GM19467 (cell line): Measurements from ENCODE around the gene DPP10.
"Not testable (repeated sequence)": the region's sequence is repeated elsewhere in the genome, so short reads cannot be mapped to it uniquely, and the experiment has no call there.

Experiments used
- ATAC-seq: cut with Tn5 transposase; IDR thresholded peaks from one replicate; pipeline ENCODE4 v1.9.1; 2021; ENCODE audit warnings: mild to moderate bottlenecking, moderate library complexity; ENCODE audit not compliant: unreplicated experiment

The DPP10 gene

DNA sequence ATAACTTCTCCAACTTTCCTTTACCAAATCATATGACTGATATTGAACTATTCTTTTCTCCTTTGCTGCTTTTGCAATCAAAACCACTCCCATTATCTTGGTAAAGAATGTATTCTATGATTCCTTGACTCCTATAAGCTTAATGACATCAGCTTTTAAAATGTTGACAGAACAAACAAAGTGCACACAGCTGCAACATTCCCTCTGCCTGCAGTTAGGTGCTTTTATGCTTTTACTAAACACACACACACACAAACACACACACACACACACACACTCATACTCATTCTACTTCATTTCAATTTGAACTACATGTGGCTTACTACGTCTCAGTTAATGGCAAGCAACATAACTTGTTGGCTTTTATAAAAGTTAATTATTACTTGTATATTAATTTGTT, 946.6 kb downstream of the DPP10 start:
- no peak for ATAC-seq

DNA sequence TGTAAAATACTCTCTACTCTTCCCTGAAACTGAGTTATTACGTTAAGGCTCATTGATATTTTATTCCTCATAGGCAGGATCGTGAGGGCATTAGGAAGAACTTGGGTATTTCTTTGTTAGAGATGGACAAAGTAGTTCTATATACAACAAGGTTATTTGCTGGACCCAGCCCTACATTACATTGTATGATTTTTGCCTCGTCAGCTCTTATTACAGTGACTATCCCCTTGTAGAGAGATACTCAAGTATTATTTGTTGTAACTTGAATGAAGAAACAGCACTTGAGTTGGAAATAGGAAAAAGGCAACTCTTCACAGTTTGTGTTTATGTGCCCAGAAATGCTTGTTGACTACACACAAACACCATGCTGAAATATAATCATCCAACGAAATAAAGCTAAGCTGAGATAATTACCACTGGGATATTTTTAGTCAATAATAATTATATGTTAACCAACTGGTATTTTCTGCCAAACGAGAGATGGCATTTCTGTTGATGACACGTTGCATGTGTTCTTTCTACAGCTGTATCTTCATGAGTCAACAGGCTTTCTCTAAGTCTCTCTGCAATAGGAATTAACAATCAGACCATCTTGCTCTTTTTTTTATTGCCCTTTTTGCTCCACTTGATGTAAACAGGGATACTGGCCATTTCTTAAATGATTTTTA, 947.6 kb downstream of the DPP10 start:
- no peak for ATAC-seq

DNA sequence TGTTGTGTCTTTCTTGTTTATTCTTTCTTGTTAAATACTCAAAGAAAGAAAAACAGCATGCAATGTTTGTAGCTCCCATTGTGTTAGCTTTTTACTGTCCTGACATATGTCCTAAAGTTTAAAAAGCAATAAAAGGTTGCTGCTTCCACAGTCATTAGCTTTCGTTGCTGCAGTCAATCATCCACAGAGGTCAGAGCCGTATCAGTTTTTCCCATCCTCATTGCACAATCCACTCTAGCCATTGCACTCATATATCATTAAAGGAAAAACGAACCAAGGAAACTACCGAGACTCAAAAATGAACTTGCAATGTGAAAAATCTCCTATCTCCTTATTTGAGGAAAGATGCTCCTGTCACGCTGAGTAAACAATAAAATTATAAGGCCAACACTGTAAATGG, 954.1 kb downstream of the DPP10 start:
- ATAC-seq, result no peak

DNA sequence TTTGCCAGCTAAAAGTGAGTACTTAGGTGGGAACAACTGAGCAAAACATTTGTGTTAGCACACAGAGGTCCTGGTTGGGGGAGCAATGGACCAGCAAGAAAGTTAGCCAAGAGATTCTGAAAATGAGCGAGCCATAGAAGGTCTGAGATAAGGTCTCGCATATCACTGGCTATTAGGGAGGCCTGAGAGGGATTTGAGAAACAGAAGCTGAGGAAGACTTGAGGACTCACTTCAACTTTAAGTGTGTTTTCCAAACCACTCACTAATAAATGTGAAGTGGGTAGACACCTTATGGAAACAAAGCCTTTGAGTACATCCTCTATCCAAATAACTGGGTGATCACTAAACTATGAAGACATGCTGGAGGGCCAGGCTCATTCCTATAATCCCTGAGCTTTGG, 958.5 kb downstream of the DPP10 start:
- no peak for ATAC-seq

DNA sequence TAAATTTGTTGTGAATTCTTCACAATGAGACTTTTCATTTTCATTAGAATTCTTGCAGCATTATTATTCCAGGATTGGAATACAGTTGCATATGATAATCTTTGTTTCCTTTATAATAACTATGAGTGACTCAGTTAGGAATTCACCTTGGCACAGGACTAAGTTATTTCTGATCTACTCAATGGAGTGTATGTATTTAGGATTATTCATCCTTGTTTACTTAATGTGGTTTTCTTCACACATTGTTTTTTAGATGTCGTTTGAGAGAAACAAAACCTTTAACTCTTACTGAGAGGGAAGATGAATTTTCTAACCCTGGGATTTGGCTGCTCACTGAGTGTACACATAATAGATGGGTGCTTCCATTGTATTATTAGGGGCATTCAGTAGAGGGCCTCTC, 970.1 kb downstream of the DPP10 start:
- no peak for ATAC-seq

DNA sequence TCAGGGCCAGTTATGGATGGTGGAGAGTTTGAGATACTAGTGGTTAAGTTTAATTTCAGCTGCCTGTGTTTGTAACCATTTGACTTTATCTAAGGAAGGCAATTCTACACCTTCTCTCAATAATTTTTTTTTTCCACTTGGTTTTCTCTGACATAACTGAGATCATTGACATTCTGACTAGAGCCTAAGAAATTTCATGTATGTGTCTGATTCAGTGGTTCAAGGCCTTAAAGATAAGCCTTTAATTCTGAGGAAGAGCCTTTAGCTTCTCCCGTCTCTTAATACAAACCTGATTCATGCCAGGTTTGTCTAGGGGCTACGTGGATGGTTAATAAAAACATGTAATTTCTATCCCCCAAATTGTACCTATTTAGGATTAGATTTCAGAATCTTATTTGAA, 971.4 kb downstream of the DPP10 start:
- ATAC-seq, result no peak

DNA sequence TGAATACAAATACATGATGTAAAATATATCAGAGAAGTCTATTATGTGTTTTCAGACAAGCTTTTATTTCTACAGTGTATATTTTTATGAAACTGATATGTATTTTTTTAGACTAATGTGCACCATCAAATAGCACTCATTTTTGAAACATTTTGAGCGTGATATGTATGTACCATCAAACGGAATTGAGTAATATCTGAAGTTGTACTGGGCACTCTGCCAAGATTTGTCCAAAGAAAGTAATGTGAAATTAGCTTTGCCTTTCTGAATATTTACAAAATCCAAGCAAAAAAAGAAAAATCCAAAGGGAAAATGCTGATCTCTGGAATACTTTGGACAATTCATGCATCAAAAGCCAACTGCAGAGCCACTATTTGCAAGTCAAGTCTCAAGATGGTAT, 972.0 kb downstream of the DPP10 start:
- ATAC-seq, result no peak

DNA sequence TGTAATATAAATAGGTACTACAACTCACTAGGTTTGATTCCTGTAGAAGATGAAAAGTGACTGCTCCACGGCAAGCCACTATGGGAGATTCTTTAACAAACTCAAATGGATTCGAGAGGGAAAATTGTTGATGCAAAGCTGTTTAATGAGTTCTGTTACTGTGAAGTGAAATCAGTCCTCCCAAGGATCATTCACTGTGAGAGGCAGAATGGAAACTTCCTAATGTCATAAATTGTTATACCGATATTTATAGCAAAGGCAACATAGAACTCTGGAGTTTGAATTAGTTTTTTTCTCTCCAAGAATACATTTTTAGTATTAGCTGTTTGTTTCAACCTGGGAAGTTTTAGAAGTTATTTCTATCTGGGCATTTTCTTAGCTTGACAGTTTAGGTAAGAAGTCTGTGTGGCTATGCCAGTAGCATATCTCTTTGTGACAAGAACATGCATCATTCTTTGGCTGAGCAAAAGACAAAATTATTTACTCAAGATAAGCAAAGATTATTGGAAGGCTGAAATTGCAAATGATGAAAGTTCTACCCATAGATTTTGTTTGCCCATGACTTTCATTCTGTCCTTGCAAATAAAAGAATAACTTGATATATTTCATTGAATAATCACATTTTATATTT, 979.7 kb downstream of the DPP10 start:
- ATAC-seq, result no peak

DNA sequence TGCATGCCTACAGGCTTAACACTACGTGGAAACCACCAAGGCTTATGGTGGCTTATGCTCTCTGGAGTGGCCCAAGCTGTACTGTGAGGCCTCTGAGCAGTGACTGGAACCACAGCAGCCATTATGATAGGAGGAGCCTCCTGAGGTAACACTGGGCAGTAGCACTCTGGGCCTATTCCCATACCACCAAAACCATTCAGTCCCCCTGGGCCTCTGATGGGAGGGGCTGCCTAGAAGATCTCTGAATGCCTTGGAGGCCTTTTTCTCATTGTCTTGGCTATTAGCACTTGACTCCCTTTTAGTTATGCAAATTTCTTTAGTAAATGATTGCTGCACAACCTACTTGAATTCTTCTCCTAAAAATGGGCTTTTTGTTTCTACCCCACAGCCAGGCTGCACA, 985.0 kb downstream of the DPP10 start:
- ATAC-seq, result no peak

DNA sequence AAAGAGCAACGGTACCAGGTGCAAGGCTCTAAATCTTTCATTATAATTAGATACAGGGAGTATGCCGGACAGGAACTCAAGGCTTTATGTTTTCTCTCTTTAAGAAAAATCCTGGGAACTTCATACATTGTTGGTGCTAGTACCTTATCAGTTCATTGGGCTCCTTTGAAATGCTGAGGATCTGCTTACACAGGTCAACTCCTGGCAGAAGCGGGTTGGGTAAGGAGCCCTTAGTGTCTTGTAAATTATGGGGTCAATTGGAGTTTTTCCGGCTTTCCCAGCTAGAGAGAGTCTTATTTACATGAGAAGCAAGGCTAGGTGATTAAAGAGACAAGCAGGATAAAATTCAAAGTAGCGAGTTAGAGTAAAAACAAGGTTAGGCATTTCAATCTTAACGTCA, 998.3 kb downstream of the DPP10 start:
- ATAC-seq, result not testable (repeated sequence)

DNA sequence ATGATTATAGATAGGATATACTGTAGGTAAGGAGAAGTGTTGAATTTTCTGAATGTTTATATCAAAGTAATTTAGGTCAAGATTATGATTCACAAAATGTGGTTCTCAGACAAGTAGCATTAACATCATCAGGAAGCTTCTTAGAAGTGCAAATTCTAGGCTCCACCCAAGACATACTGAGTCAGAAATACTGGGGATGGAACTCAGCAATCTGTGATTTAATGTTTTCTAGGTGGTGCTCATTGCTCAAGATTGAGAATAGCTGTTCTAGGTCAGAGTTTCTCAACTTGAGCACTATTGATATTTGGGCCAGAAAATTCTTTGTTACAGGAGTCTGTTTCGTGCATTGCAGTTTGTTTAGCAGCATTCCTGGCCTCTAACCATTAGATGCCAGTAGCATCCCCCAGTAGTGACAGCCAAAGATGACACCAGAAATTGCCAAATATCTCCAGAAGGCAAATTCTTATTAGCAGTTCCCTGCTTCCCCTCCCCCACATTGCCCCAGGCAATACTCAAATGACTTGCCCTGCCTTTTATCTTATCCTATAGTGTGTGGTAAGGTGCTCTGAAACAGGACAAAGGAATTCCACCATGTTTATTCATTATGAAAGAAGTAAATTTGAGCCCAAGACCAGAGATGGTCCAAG, 1001.2 kb downstream of the DPP10 start:
- ATAC-seq, result no peak

DNA sequence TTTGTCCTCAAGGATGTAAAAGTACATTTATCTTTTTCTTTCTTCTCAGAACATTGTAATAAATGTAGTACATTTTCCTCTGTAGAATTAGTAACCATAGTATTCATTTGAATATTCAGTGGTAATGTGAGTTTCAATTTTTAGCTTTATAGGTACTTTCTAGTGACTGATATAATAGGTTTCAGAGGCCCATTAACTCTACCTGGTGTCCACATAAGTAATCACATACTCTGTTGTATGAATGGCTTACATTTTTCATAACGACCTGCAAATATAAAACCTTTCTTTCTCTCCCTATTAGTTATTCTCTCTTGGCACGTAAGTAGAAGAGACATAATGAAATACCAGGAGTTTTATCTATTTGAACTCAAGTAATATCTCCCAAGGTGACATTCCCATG, 1017.6 kb downstream of the DPP10 start:
- ATAC-seq, result no peak

DNA sequence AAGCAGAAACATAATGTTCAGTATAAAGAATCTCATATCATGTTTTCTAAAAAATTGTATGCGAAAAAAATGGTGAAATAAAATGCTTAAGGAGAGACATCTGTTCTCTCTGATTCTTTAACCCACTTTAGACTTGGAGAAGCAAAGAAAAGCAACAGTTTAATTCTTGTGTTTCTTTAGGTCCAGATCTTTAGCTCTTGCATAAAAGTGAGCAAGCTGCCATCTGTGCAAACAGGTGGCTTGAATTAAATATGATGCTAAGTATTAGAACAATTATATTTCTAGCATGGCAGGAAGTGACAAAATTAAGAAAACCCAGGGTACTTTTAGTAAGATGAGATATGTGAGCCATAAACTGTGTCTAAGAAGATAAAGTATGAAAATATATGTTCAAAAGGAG, 1038.3 kb downstream of the DPP10 start:
- no peak for ATAC-seq

DNA sequence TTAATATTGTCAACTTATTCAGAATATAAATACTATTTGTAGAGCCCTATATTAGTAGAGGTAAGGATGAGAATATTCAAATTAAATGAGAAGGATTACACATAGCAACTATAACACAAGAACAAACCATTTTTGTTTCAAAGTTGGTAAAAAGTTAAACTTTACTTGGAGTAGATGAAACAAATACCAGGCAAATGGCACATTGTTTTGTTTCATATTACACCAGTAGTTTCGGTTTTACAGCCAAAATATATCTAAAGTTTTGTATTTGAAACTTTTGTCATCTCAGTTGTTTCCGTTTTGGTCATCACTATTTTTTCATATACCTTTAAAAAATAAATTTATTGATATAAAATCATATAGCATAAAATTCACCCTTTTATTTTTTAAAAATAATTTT, 1039.4 kb downstream of the DPP10 start:
- no peak for ATAC-seq

DNA sequence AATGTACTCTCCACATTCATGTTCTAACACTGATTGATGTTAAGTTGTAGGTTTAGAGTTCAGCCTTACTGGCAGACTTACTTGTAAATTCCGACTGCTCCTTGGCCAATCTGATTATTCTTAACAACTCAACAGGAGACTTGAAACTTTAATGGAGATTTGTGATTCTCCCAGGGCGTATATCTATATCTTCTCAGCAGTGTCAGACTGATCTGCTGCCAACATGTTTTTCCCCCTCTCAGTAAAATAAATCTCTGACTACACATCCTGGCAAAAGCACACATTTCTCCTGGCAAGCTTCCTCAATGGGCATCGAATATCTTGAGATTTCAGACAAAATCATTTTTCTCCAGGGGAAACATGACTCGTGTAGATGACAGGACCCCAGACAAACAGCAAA, 1041.2 kb downstream of the DPP10 start:
- no peak for ATAC-seq

DNA sequence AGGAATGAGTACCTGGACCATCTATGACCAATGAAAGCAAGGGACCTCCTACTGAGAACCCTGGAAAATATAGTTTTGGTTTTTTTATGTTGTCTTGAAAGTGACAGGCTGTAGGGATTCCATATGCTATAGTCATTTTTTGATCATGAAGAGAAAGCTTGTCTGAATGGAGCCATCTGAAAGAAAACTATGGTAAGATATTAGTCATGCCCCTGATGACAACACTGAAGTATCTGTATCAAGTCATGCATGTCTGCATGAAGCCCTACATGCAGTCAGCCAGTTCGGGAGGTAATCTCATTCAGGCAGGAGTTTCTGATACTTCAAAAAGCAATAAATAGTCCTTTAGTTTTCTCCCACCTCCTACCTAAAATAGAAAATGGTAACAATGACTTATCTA, 1042.0 kb downstream of the DPP10 start:
- ATAC-seq, result no peak

DNA sequence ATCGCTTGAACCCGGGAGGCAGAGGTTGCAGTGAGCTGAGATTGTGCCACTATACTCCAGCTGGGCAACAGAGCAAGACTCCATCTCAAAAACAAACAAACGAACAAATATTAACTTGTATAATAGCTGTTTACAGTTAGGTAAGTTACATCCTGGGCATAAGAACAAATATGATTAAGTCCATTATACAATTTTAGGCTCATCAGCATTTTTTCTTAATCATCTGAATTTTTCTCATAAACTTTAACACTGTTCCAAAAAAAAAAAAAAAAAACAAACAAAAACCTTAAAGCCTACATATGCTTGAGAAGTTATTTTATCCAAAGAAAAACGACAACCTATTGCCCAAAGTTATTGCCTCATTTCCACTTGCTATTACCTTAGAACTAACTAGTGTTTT, 1042.5 kb downstream of the DPP10 start:
- no peak for ATAC-seq

DNA sequence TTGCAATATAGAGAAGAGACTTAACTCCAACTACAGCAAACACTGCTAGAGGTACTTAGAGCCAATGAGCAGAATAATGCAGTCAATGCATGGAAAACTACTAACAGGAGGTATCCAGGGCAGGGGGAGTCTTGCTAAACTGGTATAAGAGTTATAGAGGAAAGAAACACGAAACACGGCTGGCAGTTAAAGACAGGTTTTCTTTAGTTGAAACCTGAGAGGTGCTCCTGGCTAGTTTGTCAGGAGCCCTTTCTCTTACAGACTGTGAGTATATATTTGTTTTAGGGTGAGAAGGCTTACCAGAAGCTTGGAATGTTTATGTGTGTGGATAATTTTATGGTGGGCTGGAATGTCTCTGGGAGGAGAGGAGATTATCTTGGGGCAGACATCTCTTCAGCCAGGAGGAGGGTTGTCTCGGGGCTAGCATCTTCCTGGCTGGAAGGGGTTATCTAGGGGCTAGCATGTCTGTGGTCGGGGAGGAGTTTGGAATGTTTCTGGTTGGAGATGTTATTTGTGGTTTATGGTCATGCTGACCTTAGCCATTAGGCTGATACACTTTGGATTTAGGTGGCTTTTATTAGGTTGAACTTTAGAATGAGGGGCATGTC, 1048.8 kb downstream of the DPP10 start:
- no peak for ATAC-seq

DNA sequence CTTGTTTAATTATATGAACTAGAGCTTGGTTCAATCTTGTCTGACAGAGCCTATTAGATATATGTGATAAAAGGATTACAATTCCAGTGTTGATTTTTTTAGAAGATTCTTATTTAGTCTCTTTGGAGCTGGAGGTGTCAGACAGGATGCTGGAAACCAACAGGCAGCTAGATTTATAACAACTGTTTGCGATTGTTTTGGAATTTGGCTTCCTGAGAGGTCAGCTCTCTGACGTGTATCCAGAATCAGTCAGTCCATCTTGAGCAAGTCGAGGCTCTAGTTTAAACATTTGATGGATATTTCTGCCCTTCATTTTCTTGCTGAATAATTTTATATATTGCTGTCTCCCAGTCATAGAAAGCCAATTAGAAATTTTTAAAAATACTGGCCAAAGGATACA, 1062.9 kb downstream of the DPP10 start:
- no peak for ATAC-seq

DNA sequence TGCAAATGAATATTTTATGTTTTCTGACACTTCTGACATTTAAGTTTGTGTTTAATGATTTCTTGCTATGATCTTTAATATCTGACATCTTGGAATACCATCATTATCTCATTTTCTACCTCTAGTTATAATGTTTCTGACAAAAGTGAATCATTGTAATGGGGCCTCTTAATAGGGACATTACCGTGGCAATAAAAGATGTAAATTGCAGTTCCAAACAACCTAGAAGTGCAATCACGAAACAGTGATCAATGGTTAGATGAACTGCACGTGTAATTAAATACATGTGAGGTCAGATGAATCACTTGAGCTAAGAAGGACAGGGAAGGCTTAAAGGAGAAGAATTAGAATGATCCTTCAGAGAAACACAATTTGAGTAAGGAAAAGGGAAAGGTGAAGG, 1078.3 kb downstream of the DPP10 start:
- ATAC-seq, result no peak

DNA sequence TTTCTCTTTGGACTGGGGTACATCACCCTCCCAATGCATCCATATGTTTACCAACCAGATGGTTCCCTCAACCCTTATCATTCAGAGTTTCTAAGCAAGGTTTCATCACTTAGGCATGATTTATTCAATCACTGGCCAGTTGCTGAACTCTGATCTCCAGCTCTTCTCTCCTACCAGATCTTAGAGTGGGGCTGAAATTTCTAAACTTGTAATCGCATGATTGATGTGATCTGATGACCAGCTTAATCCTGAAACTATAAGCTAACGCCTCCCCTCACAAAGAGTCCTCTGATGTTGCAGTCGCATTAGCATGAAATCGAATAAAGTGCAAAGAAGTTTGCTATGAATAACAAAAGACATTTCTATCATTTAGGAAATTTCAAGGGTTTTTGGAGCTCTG, 1082.0 kb downstream of the DPP10 start:
- no peak for ATAC-seq

DNA sequence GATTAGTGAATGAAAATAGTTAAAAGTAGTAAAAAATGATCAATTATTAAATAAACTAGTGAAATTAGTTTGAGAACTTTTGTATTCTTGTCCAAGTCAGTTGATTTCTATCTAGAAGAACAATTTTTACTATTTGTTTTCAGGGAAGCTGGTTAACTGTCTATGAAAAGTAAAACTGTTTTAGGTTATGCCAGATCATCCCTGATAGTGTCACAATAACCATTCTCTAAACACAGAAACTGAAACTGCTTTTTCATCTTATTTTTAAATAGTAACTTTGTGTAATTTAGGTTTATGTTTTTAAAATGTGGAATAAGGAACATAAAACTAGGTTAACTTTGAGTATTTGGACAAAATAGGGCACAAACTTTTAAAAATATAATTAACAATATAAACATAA, 1087.2 kb downstream of the DPP10 start:
- ATAC-seq, result no peak
